MCF 10A (cell line): ENCODE measurements around the gene CBX8. TPM values are rescaled to one million over a fixed set of nuclear protein-coding genes. Genes with fewer than 3 reads are reported as not detected.

ENCODE experiments used
- Bru-seq: library from RNA; stranded (reverse); fragments of 400-500 nt; gene quantifications from one replicate; lab custom pipeline; 2021; lab: Mats Ljungman, UMichigan
- BruChase-seq, 2 experiments: library from RNA; stranded (reverse); fragments of 400-500 nt; gene quantifications; one replicate each; lab custom pipeline; 2021; lab: Mats Ljungman, UMichigan
- BruUV-seq: library from RNA; stranded (reverse); fragments of 400-500 nt; replicated peaks from 2 replicates; lab custom pipeline; 2021; lab: Mats Ljungman, UMichigan
- CTCF ChIA-PET: fragments of 300-600 bp; sonication (Branson Sonifier 250); formaldehyde crosslinking; extraction: SDS; loops from one replicate; lab custom pipeline; 2021; ENCODE audit warnings: antibody characterized with exemption, inconsistent platforms; lab: Yijun Ruan, JAX
- POLR2A ChIA-PET: fragments of 300-600, 350-650 bp; sonication (Branson Sonifier 250); formaldehyde crosslinking; extraction: SDS; loops from one replicate; lab custom pipeline; 2020; ENCODE audit warnings: antibody characterized with exemption, inconsistent platforms; lab: Yijun Ruan, JAX
- DNase-seq: peaks from one replicate; pipeline ENCODE4 v3.0.0-alpha.2; 2018; ENCODE audit not compliant: unreplicated experiment
- H3K27ac Mint-ChIP-seq: one replicate; pipeline ENCODE4 v1.8.0; 2022; ENCODE audit warnings: mild to moderate bottlenecking, low read depth, mixed read lengths; ENCODE audit not compliant: unreplicated experiment
- H3K27me3 Mint-ChIP-seq: one replicate; pipeline ENCODE4 v1.8.0; 2022; ENCODE audit warnings: mixed read lengths; ENCODE audit not compliant: insufficient read depth, unreplicated experiment
- H3K36me3 Mint-ChIP-seq: one replicate; pipeline ENCODE4 v1.8.0; 2022; ENCODE audit warnings: mild to moderate bottlenecking, moderate library complexity, mixed read lengths; ENCODE audit not compliant: insufficient read depth, unreplicated experiment
- H3K4me1 Mint-ChIP-seq: one replicate; pipeline ENCODE4 v1.8.0; 2022; ENCODE audit warnings: mixed read lengths; ENCODE audit not compliant: insufficient read depth, unreplicated experiment
- H3K4me3 Mint-ChIP-seq: one replicate; pipeline ENCODE4 v1.8.0; 2022; ENCODE audit warnings: mild to moderate bottlenecking, moderate library complexity, mixed read lengths; ENCODE audit not compliant: unreplicated experiment
- H3K9me3 Mint-ChIP-seq: one replicate; pipeline ENCODE4 v1.8.0; 2022; ENCODE audit warnings: mixed read lengths; ENCODE audit not compliant: unreplicated experiment
- intact Hi-C: fragments of 100-400 bp; cut with micrococcal nuclease; formaldehyde crosslinking; loops from 2 replicates; pipeline ENCODE4 v1.14.1; 2022
- long read RNA-seq: library from polyadenylated mRNA; stranded (forward); transcript quantifications from one replicate; pipeline ENCODE4 v2.0.0, GENCODE V29; 2022
- total RNA-seq: library from RNA; stranded (reverse); gene quantifications from 2 replicates; pipeline ENCODE4 v1.2.3, GENCODE V29; 2022
- TF ChIP-seq, protein P1 (sequence below): fragments of 200-600 bp; IDR thresholded peaks from one replicate; pipeline ENCODE4 v1.8.0; 2022; ENCODE audit warnings: antibody characterized with exemption, mild to moderate bottlenecking; ENCODE audit not compliant: unreplicated experiment

The CBX8 gene
- 9.4 and 10.5 TPM in 2 replicates for total RNA-seq
- percentile 53 among the genes with signal in this experiment for Bru-seq, nascent RNA
- BruChase-seq, experiment 1, labeled RNA remaining after a 6-hour chase: percentile 57 among the genes with signal in this experiment
- percentile 78 among the genes with signal in this experiment for BruChase-seq, experiment 2, labeled RNA remaining after a 2-hour chase
- long read RNA-seq, transcript CBX8-201 (5 exons, 3,791 nt): major isoform, 8 of 10 reads
- long read RNA-seq, partial matches to known transcripts: 0 of 10 reads
- long read RNA-seq, other reads (novel, unspliced or antisense): 2 of 10 reads

DNA sequence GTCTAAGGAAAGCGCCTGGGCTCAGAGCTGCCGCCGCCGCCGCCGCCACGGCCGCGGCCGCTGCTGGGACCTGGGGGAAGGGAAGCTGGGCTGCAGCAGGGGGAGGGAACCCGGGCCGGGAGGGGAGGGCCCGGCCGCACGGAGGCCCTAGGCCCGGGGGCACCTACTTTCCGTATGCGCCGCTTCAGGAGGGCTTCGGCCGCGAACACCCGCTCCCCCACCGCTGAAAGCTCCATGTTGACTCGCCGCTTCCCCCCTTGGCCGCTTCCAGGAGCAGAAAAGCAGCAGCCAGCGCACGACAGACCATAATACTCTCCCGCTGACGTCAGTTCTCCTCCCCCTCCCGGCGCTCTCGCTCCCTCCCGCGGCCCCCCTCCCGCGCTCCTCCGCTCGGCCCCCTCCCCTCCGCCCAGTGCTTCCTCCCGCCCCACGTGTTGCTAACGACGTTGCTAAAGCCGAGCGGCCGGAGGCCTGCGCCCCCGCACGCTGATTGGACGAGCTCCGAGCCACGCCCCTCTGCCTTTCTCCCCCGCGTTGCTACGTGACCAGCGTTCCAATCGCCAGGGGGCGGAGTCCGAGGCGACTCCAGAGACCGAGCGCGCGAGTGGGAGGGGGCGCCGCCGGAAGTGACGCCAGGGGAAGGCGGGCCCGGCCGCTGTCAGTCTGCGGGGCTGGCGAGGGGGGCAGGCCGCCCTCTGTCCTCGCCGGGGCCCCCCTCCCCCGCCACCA lies at the start of gene CBX8:
Gene CBX8 (minus strand): TSS at position 315 of the 729 bp plus-strand sequence. CDS start 79 bp downstream, at position 236.
- Mint-ChIP-seq H3K4me1 (peaks cover 15% of the 10 kb centered on the region), H3K36me3 (peaks cover 22% of the 10 kb centered on the region), H3K27me3 (peaks cover 26% of the 10 kb centered on the region), H3K4me3 (peak within 1 kb of the TSS; percentile 81), H3K9me3 (no peaks in the 10 kb centered on the region), H3K27ac (peak within 1 kb of the TSS; percentile 88)
- peak; percentile 99 for DNase-seq
- BruUV-seq: no TSS peak
- ChIA-PET CTCF (interaction anchor here (0.5 to 1.0 kb wide), 4 partner anchors 39 to 120 kb away, joined by 3 to 6 read pairs (median 4); no protein-coding TSS in a partner anchor), POLR2A (interaction anchor here (0.6 to 2.1 kb wide), 15 partner anchors 10 to 749 kb away, joined by 3 to 22 read pairs (median 6); partner anchors contain the start of genes CBX2 and CBX4)
- intact Hi-C loops: no loop called here
- TF ChIP-seq, protein P1, sequence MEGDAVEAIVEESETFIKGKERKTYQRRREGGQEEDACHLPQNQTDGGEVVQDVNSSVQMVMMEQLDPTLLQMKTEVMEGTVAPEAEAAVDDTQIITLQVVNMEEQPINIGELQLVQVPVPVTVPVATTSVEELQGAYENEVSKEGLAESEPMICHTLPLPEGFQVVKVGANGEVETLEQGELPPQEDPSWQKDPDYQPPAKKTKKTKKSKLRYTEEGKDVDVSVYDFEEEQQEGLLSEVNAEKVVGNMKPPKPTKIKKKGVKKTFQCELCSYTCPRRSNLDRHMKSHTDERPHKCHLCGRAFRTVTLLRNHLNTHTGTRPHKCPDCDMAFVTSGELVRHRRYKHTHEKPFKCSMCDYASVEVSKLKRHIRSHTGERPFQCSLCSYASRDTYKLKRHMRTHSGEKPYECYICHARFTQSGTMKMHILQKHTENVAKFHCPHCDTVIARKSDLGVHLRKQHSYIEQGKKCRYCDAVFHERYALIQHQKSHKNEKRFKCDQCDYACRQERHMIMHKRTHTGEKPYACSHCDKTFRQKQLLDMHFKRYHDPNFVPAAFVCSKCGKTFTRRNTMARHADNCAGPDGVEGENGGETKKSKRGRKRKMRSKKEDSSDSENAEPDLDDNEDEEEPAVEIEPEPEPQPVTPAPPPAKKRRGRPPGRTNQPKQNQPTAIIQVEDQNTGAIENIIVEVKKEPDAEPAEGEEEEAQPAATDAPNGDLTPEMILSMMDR: no peak

- intact Hi-C loops: no loop called here
- Mint-ChIP-seq H3K27me3 (peaks cover 6% of the 10 kb centered on the region), H3K27ac (no peak overlapping the region), H3K4me3 (no peak overlapping the region), H3K4me1 (peaks cover 3% of the 10 kb centered on the region), H3K36me3 (no peaks in the 10 kb centered on the region), H3K9me3 (no peaks in the 10 kb centered on the region)
- BruUV-seq: no TSS peak
- TF ChIP-seq, protein P1: no peak
- CTCF ChIA-PET: interaction anchor here (0.6 to 1.3 kb wide), 5 partner anchors 10 to 147 kb away, joined by 3 to 5 read pairs (median 3); no protein-coding TSS in a partner anchor
- no peak for DNase-seq
- POLR2A ChIA-PET: interaction anchor here (1.0 to 1.5 kb wide), 3 partner anchors 8 to 163 kb away, joined by 4 to 7 read pairs (median 6); no protein-coding TSS in a partner anchor
These were observed 48.7 kb upstream of the CBX8 start for GRCh38 chr17:79845601-79845949.

DNA sequence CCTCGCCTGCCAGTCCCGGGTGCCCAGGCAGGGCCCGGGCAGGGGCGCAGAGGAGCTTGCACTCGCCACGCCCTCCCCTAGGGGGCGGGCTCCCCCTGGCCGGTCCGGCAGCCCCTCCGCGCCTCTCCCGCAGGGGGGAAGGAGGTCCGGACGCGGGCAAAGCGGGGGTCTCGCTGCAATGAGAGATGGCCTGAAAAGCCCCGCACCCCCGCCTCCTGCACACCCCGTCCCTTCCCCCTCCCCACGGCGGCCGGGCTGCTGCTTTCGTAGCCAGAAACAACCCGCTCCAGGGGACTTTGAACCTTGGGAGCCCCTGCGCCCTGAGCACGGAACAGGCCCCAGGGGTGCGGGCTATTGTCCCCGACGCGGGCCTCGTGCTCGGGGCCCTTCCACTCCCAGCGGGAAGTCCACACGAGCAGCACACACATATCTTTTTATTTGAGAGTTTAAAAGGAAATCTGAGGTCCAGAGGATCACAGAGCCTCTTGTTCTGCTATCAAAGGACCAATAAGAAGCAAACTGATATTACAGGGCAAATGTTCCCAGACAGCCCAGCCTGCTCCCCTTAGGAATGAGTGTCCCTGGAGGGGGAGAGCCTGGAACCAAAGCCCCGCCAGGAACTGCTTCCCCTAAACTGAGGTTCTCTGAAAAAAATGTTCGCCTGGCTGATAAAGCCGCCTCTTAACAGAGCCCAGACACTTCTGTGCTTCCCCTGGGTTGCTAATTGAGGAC lies 48.2 kb upstream of the CBX8 start:
- no TSS peak for BruUV-seq
- CTCF ChIA-PET: interaction anchor here (1.0 to 1.2 kb wide), 2 partner anchors 28 to 71 kb away, joined by 3 read pairs; no protein-coding TSS in a partner anchor
- H3K36me3 Mint-ChIP-seq: no peaks in the 10 kb centered on the region
- no peak overlapping the region for H3K4me3 Mint-ChIP-seq
- TF ChIP-seq, protein P1: peak; percentile 70
- DNase-seq: peak; percentile 33
- no peaks in the 10 kb centered on the region for H3K9me3 Mint-ChIP-seq
- intact Hi-C loops: no loop called here
- H3K4me1 Mint-ChIP-seq: no peaks in the 10 kb centered on the region
- POLR2A ChIA-PET: interaction anchor here (1.0 kb wide), 1 partner anchor 16 kb away, joined by 6 read pairs; no protein-coding TSS in a partner anchor
- no peak overlapping the region for H3K27ac Mint-ChIP-seq
- H3K27me3 Mint-ChIP-seq: peaks cover 11% of the 10 kb centered on the region
